Left hindlimb (tissue), 1 donor: Measurements from ENCODE around the gene PCDHB2.
"Not testable (repeated sequence)": the region's sequence is repeated elsewhere in the genome, so short reads cannot be mapped to it uniquely, and the experiment has no call there.

Source experiments
- DNase-seq: peaks from one replicate; pipeline ENCODE4 v3.0.0-alpha.2; 2018

PCDHB2 gene

DNA sequence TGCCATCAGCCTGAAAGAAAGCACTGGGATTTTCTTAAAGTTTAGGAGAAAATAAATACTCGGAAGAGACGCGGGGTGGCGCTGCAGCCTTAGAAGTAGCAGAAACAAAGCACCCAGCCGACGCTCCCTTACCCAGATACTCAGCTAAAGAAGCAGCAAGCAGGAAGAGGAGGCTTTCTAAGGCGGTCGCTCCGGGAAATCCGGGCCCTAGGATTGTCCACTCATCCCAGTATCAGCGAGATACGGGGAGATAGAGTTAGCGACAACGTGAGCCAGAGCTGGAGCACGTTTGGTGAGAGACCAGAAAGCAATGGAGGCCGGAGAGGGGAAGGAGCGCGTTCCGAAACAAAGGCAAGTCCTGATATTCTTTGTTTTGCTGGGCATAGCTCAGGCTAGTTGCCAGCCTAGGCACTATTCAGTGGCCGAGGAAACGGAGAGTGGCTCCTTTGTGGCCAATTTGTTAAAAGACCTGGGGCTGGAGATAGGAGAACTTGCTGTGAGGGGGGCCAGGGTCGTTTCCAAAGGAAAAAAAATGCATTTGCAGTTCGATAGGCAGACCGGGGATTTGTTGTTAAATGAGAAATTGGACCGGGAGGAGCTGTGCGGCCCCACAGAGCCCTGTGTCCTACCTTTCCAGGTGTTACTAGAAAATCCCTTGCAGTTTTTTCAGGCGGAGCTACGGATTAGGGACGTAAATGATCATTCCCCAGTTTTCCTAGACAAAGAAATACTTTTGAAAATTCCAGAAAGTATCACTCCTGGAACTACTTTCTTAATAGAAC is at the start of gene PCDHB2:
TSS of gene PCDHB2 (plus strand) at position 135 of the 782 bp plus-strand sequence. CDS start at position 311, 176 bp downstream.
- no peak for DNase-seq

DNA sequence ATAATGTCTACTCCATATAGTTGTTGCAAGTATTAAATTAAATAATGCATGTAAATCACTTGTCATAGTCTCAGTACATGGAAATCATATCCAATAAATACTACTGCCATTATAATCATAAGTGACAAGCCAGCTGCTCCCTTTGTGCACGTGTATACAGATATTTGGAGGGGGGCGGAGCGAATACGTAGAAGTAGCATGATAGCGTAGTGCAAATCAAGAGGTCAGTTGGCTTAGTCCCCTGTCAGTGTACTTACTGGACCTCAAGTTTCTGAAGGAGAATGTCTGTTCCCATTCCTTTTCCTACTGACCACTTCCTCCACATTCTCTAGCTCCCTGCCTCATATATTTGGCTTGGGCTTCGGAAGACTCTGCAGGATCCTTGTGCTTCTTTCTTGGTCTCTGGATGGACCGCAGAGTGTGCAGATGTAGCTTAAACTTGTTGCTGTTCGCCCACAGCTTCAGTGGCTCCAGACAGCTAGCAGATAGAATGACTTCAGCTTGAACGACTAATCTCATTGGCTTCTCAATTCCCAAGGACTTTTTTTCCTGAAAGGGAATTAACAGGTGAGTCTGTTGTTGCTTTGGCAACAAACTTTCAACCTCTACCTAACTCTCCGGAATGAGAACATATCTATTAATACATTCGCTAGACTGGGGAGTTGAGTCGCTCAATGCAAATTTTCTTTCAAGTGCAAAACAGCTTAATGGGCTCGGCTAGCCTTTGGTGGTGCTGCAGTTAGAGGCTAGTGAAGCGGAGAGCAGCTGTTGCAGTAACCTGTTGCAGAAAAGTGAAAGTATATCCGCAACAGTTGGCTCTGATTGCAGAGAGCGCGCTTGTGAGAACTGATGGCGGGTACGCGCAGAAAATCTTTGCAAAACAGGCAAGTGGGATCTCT is 43.5 kb upstream of the PCDHB2 start, which contains the start of gene PCDHB1:
TSS of gene PCDHB1 (plus strand) at position 753 of the 899 bp plus-strand sequence. CDS start at position 850, 97 bp downstream.
- no peak for DNase-seq

DNA sequence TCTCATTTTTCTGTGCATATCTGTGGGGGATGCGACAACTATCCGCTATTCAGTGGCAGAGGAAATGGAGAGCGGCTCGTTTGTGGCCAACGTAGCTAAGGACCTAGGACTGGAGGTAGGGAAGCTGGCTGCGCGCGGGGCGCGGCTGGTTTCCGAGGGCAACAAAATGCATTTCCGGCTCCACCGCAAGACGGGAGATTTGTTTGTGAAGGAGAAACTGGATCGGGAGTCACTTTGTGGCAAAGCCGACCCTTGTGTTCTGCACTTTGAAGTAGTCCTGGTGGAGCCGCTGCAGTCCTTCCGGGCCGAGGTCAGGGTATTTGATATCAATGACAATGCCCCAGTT is 42.9 kb upstream of the PCDHB2 start:
- DNase-seq = no peak

DNA sequence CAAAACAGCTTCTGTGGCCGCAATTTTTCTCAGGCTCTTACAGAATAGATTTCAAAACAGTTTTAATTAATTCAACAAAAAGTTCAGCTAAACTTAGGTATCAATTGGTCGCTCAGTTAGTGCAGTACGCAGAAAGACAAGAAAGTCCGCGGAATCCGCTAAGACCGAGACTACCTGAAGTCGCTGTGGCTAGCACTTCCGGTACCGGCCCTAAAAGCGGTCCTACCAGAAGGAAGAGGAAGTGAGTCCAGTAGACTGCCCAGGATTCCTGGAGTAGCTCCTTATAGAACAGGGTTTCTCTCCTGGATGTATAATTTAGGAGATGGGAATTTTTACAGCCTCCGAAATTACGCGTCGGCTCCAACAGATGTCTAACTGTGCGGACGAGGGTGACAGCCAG is 16.6 kb upstream of the PCDHB2 start:
- no peak for DNase-seq

DNA sequence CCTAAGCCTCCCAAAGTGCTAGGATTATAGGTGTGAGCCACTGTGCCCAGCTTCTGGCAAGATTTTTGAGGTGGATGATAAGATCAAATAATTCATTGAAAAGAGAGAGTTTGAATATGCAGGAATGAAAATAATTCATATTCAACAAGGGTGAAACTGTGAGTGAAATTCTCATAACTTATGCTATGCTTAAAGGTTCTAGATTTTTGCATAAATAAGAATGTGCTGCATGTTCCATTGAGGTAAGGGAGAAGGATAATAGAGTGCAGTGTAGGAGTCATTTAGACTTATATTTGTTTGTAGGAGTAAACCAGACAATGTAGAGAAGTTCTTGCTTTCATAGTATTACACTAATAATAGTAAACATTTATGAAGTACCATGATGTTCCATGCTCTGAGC is 12.2 kb upstream of the PCDHB2 start:
- DNase-seq = no peak

DNA sequence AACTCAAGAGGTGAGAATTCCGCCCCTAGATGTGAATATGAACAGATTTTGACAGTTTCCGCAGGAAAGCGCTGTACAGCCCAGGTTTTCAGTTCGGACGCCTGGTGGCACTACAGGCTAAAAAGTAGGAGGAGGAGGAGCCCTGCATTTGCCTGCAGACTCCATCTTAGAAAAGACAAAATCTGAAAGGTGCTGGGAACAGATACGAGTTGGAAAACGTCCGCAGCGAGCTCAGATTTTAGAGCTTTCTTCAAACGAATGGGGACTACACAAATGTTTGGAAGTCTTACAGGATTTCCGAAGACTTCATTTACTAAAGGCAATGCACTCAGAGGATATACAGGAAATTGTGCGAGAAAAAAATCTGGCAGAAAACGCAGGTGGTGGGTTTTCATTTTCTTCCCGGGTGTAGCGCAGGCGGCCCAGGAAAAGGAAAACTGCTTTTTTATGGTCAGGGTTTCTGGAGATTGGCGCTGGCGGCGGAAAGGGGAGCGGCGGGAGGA is 9.9 kb upstream of the PCDHB2 start:
- DNase-seq = no peak

DNA sequence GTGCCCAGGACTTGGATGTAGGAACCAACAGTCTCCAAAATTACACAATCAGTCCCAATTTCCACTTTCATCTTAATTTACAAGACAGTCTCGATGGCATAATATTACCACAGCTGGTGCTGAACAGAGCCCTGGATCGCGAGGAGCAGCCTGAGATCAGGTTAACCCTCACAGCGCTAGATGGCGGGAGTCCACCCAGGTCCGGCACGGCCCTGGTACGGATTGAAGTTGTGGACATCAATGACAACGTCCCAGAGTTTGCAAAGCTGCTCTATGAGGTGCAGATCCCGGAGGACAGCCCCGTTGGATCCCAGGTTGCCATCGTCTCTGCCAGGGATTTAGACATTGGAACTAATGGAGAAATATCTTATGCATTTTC is 837 bp downstream of the PCDHB2 start:
- no peak for DNase-seq

DNA sequence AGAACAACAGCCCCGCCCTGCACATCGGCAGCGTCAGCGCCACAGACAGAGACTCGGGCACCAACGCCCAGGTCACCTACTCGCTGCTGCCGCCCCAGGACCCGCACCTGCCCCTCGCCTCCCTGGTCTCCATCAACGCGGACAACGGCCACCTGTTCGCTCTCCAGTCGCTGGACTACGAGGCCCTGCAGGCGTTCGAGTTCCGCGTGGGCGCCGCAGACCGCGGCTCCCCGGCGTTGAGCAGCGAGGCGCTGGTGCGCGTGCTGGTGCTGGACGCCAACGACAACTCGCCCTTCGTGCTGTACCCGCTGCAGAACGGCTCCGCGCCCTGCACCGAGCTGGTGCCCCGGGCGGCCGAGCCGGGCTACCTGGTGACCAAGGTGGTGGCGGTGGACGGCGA is 1.8 kb downstream of the PCDHB2 start:
- DNase-seq = not testable (repeated sequence)

DNA sequence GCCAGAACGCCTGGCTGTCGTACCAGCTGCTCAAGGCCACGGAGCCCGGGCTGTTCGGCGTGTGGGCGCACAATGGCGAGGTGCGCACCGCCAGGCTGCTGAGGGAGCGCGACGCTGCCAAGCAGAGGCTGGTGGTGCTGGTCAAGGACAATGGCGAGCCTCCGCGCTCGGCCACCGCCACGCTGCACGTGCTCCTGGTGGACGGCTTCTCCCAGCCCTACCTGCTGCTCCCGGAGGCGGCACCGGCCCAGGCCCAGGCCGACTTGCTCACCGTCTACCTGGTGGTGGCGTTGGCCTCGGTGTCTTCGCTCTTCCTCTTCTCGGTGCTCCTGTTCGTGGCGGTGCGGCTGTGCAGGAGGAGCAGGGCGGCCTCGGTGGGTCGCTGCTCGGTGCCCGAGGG is 2.2 kb downstream of the PCDHB2 start:
- DNase-seq = not testable (repeated sequence)

DNA sequence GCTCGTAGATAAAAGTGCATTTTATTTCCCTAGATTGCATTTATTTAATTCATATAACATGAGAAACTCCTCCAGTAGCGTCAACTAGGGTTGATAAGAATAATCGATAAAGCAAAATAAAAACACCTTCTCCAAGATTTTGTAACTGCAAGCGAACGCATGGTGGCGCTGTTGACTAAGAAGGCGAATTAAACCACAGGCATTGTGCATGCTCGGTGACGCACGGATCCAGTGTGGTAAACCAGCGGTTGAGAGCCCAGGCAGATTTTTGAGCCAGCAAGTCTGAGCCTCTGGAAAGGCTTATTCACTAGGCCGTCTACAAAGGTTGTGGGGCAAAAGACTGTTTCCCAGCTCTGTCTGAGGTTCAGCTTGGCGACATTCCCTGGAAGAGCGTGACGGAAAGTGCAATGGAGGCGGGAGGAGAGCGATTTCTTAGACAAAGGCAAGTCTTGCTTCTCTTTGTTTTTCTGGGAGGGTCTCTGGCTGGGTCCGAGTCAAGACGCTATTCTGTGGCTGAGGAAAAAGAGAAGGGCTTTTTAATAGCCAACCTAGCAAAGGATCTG is 5.9 kb downstream of the PCDHB2 start, which contains the start of gene PCDHB3:
TSS of gene PCDHB3 (plus strand) at position 231 of the 563 bp plus-strand sequence. CDS start at position 408, 177 bp downstream.
- no peak for DNase-seq

DNA sequence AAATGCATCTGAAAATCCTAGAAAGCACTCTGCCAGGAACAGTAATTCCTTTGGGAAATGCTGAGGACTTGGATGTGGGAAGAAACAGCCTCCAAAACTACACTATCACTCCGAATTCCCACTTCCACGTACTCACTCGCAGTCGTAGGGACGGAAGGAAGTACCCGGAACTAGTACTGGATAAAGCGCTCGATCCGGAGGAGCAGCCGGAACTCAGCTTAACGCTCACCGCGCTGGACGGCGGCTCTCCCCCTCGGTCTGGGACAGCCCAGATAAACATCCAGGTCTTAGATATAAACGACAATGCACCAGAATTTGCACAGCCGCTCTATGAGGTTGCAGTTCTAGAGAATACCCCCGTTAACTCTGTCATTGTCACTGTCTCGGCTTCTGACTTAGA is 6.6 kb downstream of the PCDHB2 start:
- DNase-seq = no peak

DNA sequence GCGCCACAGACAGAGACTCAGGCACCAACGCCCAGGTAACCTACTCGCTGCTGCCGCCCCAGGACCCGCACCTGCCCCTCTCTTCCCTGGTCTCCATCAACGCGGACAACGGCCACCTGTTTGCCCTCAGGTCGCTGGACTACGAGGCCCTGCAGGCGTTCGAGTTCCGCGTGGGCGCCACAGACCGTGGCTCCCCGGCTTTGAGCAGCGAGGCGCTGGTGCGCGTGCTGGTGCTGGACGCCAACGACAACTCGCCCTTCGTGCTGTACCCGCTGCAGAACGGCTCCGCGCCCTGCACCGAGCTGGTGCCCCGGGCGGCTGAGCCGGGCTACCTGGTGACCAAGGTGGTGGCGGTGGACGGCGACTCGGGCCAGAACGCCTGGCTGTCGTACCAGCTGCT is 7.7 kb downstream of the PCDHB2 start:
- not testable (repeated sequence) for DNase-seq

DNA sequence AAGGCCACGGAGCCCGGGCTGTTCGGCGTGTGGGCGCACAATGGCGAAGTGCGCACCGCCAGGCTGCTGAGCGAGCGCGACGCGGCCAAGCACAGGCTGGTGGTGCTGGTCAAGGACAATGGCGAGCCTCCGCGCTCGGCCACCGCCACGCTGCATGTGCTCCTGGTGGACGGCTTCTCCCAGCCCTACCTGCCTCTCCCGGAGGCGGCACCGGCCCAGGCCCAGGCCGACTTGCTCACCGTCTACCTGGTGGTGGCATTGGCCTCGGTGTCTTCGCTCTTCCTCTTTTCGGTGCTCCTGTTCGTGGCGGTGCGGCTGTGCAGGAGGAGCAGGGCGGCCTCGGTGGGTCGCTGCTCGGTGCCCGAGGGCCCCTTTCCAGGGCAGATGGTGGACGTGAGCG is 8.1 kb downstream of the PCDHB2 start:
- DNase-seq = not testable (repeated sequence)

DNA sequence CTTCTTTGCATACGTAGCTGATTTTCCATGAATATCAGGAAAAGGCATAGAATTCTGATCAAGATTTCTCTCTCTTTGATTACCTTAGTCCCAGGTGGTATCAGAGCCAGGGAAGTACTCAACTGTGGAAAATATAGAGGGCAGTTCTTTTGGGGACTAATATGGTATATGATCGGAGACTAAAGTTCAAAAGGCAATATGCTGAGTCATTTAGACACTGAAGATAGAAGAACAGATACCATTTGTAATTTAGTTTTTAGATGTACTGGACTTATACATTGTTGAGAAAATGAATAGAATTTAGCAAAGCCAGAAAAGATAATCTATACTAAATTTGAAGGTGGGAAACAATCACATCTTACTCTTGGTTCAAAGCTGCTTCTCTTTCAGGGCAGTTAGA is 10.9 kb downstream of the PCDHB2 start:
- no peak for DNase-seq

DNA sequence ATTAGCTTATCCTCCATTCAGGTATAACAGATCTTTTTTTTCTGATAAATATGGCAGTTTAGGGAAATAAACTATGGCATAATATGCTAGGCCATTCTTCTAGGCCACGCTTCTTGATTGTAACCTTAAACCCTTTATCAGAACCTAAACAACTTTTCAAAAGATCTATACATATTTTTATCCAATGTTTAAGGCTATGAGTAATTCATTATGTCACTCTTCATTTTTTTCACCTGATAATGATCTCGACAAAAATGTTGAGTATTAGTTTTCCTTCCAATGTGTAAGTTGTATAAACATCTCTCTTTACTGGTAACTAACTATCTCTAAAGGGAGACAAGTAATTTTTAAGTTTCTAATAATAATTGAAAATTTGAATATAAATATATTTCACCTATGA is 24.8 kb downstream of the PCDHB2 start:
- no peak for DNase-seq

DNA sequence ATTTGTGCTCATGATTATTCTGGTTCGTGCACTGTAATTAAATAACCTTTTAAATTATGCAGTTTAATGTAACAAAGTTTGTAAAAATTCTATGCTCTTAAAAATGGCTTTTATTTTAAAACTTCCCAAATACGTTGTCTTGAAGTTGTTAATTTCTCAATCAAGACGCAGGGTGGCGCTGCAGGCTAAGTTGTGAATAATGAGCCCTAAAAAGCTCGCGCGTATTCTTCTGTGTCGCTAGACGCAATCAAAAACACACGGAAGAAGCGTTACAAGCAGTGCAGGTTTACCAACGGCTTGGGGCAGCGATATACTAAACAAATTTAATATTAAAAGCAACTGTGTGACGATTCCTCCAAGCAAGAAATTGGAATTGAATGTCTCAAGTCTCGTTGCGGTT is 27.1 kb downstream of the PCDHB2 start, which contains the start of gene PCDHB4:
TSS of gene PCDHB4 (plus strand) at position 256 of the 400 bp plus-strand sequence. CDS start 181 bp downstream, outside the sequence.
- no peak for DNase-seq

DNA sequence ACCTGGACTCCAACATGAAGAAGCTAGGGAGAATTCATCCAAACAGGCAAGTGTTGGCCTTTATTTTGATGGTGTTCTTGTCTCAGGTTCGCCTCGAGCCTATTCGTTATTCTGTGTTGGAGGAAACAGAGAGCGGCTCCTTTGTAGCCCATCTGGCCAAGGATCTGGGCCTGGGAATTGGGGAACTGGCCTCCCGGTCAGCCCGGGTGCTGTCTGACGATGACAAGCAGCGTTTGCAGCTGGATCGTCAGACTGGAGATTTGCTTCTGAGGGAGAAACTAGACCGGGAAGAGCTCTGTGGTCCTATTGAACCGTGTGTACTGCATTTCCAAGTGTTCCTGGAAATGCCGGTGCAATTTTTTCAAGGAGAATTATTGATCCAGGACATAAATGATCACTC is 27.6 kb downstream of the PCDHB2 start:
- no peak for DNase-seq

DNA sequence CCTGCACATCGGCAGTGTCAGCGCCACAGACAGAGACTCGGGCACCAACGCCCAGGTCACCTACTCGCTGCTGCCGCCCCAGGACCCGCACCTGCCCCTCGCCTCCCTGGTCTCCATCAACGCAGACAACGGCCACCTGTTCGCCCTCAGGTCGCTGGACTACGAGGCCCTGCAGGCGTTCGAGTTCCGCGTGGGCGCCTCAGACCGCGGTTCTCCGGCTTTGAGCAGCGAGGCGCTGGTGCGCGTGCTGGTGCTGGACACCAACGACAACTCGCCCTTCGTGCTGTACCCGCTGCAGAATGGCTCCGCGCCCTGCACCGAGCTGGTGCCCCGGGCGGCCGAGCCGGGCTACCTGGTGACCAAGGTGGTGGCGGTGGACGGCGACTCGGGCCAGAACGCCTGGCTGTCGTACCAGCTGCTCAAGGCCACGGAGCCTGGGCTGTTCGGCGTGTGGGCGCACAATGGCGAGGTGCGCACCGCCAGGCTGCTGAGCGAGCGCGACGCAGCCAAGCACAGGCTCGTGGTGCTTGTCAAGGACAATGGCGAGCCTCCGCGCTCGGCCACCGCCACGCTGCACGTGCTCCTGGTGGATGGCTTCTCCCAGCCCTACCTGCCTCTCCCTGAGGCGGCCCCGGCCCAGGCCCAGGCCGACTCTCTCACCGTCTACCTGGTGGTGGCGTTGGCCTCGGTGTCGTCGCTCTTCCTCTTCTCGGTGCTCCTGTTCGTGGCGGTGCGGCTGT is 29.2 kb downstream of the PCDHB2 start:
- DNase-seq = not testable (repeated sequence)

DNA sequence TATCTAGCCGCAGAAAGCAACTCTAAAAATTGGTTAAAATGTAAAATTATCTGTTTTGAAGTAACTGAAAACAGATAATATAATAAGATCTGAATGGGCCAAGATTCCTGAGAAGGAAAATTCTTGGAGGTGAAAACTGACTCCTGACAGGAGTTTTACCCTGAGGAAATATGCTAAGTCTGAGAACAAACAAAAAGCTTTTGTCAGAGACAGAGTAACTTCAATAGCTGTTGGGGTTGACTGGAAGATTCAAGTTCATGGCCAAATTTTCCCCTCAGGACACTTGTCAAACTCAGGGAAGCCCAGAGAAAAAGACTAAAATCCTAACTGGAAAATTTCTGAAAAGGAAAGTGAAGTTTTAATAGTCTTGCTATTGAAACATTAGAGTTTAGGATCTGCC is 32.9 kb downstream of the PCDHB2 start:
- no peak for DNase-seq

DNA sequence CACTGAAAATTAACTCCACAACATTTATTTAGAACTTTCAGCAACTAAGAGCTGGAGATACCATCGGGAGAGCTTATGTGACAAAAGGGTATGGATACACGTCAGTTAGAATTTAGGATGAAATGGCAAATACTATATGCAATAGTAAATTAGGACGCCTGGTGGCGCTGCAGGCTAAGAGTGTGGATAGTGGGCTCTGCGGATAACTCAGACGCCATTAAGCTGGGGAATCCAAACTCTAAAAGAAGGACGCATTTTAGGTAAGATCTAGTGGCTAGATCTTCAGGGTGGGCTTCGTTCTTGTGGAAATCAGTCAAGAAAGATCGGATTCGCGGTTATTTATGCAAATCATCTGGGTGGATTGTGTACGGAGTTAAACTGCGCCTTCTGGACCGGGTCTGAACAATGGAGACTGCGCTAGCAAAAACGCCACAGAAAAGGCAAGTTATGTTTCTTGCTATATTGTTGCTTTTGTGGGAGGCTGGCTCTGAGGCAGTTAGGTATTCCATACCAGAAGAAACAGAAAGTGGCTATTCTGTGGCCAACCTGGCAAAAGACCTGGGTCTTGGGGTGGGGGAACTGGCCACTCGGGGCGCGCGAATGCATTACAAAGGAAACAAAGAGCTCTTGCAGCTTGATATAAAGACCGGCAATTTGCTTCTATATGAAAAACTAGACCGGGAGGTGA is 40.8 kb downstream of the PCDHB2 start, which contains the start of gene PCDHB5:
TSS of gene PCDHB5 (plus strand) at position 177 of the 688 bp plus-strand sequence. CDS start at position 406, 229 bp downstream.
- no peak for DNase-seq

DNA sequence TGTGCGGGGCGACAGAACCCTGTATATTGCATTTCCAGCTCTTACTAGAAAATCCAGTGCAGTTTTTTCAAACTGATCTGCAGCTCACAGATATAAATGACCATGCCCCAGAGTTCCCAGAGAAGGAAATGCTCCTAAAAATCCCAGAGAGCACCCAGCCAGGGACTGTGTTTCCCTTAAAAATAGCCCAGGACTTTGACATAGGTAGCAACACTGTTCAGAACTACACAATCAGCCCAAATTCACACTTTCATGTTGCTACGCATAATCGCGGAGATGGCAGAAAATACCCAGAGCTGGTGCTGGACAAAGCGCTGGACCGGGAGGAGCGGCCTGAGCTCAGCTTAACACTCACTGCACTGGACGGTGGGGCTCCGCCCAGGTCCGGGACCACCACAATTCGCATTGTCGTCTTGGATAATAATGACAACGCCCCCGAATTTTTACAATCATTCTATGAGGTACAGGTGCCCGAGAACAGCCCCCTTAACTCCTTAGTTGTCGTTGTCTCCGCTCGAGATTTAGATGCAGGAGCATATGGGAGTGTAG is 41.4 kb downstream of the PCDHB2 start:
- DNase-seq = no peak
